Measurements from ENCODE around the gene NOS1.

GRCh38 chr12:117243488-117243887, 117.9 kb downstream of the NOS1 start:
- no peak for TF ChIP-seq CTCF (conservative IDR thresholded peaks at IDR 0.05; ENCODE audit: low read length)
- TF ChIP-seq EZH2phosphoT487 (IDR thresholded peaks at IDR 0.05; ENCODE audit: borderline replicate concordance, low read depth, low read length): no peak
